ENCODE data around the gene TMEM101.
"Not testable (repeated sequence)": the region's sequence is repeated elsewhere in the genome, so short reads cannot be mapped to it uniquely, and the experiment has no call there.

TMEM101 gene

DNA sequence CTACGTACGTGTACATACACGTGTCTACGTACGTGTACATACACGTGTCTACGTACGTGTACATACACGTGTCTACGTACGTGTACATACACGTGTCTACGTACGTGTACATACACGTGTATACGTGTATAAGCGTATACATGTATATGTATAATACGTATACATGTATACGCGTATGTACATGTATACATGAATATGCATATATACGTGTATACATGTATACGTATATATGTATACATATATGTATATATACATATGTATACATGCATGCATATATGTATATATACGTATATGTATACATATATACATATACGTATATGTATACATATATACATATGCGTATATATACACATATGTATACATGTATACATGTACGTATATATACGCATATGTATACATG lies 38.9 kb downstream of the TMEM101 start:
- DNase-seq (ENCODE audit: low read depth in 1 of 2, low spot score in 1 of 2), result no peak

DNA sequence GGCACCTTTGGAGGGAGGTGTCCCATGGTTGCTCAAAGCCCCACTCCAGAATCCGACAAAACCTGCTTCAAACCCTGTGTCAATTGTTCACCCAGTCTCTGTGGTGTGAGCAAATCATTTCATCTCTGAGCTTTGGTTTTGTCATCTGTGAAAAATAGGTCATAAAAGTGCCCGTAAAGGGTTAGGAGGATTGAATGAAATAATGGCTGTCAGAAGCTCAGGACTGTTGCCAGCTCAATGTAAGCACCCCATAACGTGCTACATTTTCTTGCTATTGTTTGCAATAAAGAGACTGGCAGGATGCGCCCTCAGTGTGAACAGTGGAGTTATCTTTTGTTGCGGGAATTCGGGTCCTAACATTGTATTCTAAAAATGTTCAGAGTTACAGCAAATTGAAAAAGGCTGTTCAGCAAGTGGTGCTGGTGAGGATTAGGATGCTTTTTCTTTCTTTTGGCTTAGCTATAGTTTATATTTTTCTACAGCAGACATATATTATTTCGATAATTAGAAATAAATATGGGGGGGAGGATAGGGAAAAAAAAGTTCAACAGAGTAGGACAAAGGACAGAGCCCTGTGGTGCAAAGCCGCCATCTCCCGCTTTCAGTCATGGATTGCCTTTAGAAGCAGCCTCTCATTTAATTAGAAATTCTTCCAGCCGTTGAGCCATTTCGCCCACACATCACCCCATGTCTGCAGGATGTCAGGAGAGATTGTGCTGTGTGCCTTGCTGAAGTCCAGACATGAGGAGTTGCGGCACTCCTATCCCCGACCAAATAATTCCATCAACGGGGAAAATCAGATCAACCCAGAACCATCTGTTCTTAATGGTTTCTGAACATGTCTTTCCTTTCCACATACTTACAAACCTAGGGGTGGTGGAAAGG lies 40.1 kb downstream of the TMEM101 start:
- no peak for DNase-seq (ENCODE audit: low read depth in 1 of 2, low spot score in 1 of 2)

GRCh38 chr17:43972444-43973212 lies 42.1 kb downstream of the TMEM101 start:
- DNase-seq (ENCODE audit: low read depth in 1 of 2, low spot score in 1 of 2), result not testable (repeated sequence)

DNA sequence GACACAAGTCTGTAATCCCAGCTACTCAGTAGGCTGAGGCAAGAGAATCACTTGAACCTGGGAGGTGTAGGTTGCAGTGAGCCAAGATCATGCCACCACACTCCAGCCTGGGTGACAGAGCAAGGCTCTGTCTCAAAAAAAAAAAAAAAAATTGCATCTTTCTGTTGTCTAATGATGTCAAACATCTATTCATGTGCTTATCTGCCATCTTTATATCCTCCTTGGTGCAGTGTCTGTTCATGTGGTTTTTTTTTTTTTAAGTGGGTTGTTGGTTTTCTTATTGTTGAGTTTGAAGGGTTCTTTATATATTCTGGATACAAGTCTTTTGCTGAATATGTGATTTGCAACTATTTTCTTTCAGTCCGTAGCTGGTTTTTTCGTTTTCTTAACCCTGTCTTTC lies 43.3 kb downstream of the TMEM101 start:
- DNase-seq (ENCODE audit: low read depth in 1 of 2, low spot score in 1 of 2), result not testable (repeated sequence)

DNA sequence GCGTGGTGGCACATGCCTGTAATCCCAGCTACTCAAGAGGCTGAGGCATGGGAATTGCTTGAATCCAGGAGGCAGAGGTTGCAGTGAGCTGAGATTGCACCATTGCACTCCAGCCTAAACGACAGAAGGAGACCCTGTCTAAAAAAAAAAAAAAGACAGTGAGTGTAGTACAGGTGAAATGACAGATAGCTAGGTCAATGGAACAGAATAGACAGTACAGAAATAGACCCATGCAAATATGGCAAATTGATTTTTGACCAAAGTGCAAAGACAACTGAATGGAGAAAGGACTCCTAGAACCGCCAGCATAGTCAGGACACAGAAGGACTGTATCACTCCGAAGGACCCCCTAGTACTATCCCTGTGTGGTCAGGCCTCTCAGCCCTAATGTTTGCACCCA lies 44.4 kb downstream of the TMEM101 start:
- no peak for DNase-seq (ENCODE audit: low read depth in 1 of 2, low spot score in 1 of 2)

- no peak for DNase-seq (ENCODE audit: low read depth in 1 of 2, low spot score in 1 of 2)
Observed at GRCh38 chr17:43967251-43967875, 47.4 kb downstream of the TMEM101 start.

DNA sequence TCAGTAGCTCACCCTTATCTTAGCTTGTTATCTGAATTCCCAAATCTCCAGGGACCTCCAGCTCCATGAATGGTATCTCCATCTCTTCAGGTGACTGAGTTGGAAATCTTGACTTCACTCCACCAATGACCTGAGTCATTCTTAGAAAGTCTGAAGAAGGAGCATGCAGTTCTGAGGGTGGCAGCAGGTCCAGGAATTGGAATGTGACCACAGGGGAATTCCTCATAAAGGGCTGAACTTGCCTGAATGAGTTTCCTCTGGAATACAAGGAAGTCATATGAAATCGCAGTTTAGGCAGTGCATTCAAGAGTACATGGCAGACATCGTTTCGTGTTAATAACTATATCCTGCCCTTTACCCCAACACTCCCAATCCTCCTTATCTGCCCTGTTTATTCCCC lies 48.5 kb downstream of the TMEM101 start:
- no peak for DNase-seq (ENCODE audit: low read depth in 1 of 2, low spot score in 1 of 2)

- no peak for DNase-seq (ENCODE audit: low read depth in 1 of 2, low spot score in 1 of 2)
Observed at GRCh38 chr17:43962479-43962878, 52.3 kb downstream of the TMEM101 start.

- no peak for DNase-seq (ENCODE audit: low read depth in 1 of 2, low spot score in 1 of 2)
Observed at GRCh38 chr17:43961954-43962353, 52.8 kb downstream of the TMEM101 start.

GRCh38 chr17:43961292-43961691 lies 53.5 kb downstream of the TMEM101 start:
- not testable (repeated sequence) for DNase-seq (ENCODE audit: low read depth in 1 of 2, low spot score in 1 of 2)

Data from activated T-helper 1 cell treated with anti-CD3 and anti-CD28 coated beads, Interleukin-2, amount 50 U/mL, for 16 hours (primary cell).